Neural progenitor cell (in vitro differentiated cells): ENCODE data around the gene KRT78. TPM values are rescaled to one million over a fixed set of nuclear protein-coding genes. Genes with fewer than 3 reads are reported as not detected.

Experiments
- DNase-seq: peaks from one replicate; pipeline ENCODE4 v3.0.0-alpha.2; 2016; ENCODE audit warnings: low spot score
- H2AFZ ChIP-seq: fragments of 200-600 bp; sonication (generic); replicated peaks from 2 replicates; pipeline ENCODE4 v1.6.1; 2016; ENCODE audit warnings: antibody characterized with exemption
- H3F3A ChIP-seq: fragments of 200-600 bp; sonication (generic); 2 replicates; pipeline ENCODE4 v1.6.1; 2016; ENCODE audit warnings: antibody characterized with exemption, low read depth
- H3K27ac ChIP-seq: fragments of 200-600 bp; sonication (generic); 2 replicates; pipeline ENCODE4 v1.5.1; 2016; ENCODE audit warnings: mild to moderate bottlenecking
- H3K27me3 ChIP-seq: fragments of 200-600 bp; sonication (generic); 2 replicates; pipeline ENCODE4 v1.6.1; 2016; ENCODE audit warnings: mild to moderate bottlenecking, moderate library complexity
- H3K36me3 ChIP-seq: fragments of 200-600 bp; sonication (generic); 2 replicates; pipeline ENCODE4 v1.5.1; 2016
- H3K4me1 ChIP-seq: fragments of 200-600 bp; sonication (generic); 2 replicates; pipeline ENCODE4 v1.6.1; 2016; ENCODE audit warnings: mixed run types
- H3K4me2 ChIP-seq: fragments of 200-600 bp; sonication (generic); 2 replicates; pipeline ENCODE4 v1.6.1; 2016
- H3K4me3 ChIP-seq: fragments of 200-600 bp; sonication (generic); 2 replicates; pipeline ENCODE4 v1.5.1; 2016
- H3K79me2 ChIP-seq: fragments of 200-600 bp; sonication (generic); 2 replicates; pipeline ENCODE4 v1.6.1; 2016; ENCODE audit warnings: low read depth
- H3K9ac ChIP-seq: fragments of 200-600 bp; sonication (generic); 2 replicates; pipeline ENCODE4 v1.6.1; 2016
- H3K9me3 ChIP-seq: fragments of 200-600 bp; sonication (generic); 2 replicates; pipeline ENCODE4 v1.5.1; 2016; ENCODE audit warnings: low read depth
- H4K20me1 ChIP-seq: fragments of 200-600 bp; sonication (generic); 2 replicates; pipeline ENCODE4 v1.6.1; 2016; ENCODE audit warnings: low read depth
- H3K27ac Mint-ChIP-seq: 3 replicates; pipeline ENCODE4 v1.8.0; 2021; ENCODE audit warnings: mixed read lengths
- H3K27me3 Mint-ChIP-seq: 2 replicates; pipeline ENCODE4 v1.8.0; 2022; ENCODE audit warnings: low read depth, mild to moderate bottlenecking, inconsistent platforms, moderate library complexity, mixed read lengths; ENCODE audit not compliant: insufficient read depth
- H3K36me3 Mint-ChIP-seq: 3 replicates; pipeline ENCODE4 v1.8.0; 2021; ENCODE audit warnings: mixed read lengths
- H3K4me1 Mint-ChIP-seq: 3 replicates; pipeline ENCODE4 v1.8.0; 2021; ENCODE audit warnings: mixed read lengths
- H3K4me3 Mint-ChIP-seq: 3 replicates; pipeline ENCODE4 v1.8.0; 2021; ENCODE audit warnings: mild to moderate bottlenecking, moderate library complexity, mixed read lengths
- H3K9me3 Mint-ChIP-seq: 3 replicates; pipeline ENCODE4 v1.8.0; 2020; ENCODE audit warnings: mixed read lengths
- CTCF ChIP-seq: fragments of 200-600 bp; sonication (generic); IDR thresholded peaks from 2 replicates; pipeline ENCODE4 v1.5.1; 2017; ENCODE audit warnings: antibody characterized with exemption, mild to moderate bottlenecking
- EZH2 ChIP-seq: fragments of 200-600 bp; sonication (generic); IDR thresholded peaks from 2 replicates; pipeline ENCODE4 v1.6.1; 2017; ENCODE audit warnings: antibody characterized with exemption, mild to moderate bottlenecking, moderate library complexity
- EZH2phosphoT487 ChIP-seq: fragments of 200-600 bp; sonication (generic); IDR thresholded peaks from 2 replicates; pipeline ENCODE4 v1.6.1; 2017; ENCODE audit warnings: antibody characterized with exemption
- total RNA-seq: library from RNA; depleted of rRNA; stranded (reverse); fragments of >200 nt; gene quantifications from 2 replicates; pipeline ENCODE4 v1.2.3, GENCODE V29; 2015; ENCODE audit warnings: low replicate concordance

KRT78 gene
- total RNA-seq, 1 donor from 2014 or later = not detected

- Histone ChIP-seq H4K20me1 (no peaks in the 10 kb centered on the region), H3K27ac (no peak overlapping the region), H3K79me2 (no peaks in the 10 kb centered on the region), H3K27me3 (no peaks in the 10 kb centered on the region), H3K4me3 (no peak overlapping the region), H3K4me1 (peaks cover 15% of the 10 kb centered on the region), H3F3A (no peaks in the 10 kb centered on the region), H3K36me3 (no peaks in the 10 kb centered on the region), H3K9me3 (no peaks in the 10 kb centered on the region), H3K9ac (no peak overlapping the region), H2AFZ (no peak overlapping the region), H3K4me2 (no peak overlapping the region)
- H3K27me3 Mint-ChIP-seq = peaks cover 5% of the 10 kb centered on the region
- DNase-seq = no peak
- TF ChIP-seq EZH2phosphoT487 (no peak), CTCF (no peak), EZH2 (no peak)
- no peak overlapping the region for H3K4me3 Mint-ChIP-seq
- H3K9me3 Mint-ChIP-seq = no peaks in the 10 kb centered on the region
- H3K4me1 Mint-ChIP-seq = peaks cover 4% of the 10 kb centered on the region
- H3K27ac Mint-ChIP-seq = no peak overlapping the region
- no peaks in the 10 kb centered on the region for H3K36me3 Mint-ChIP-seq
These were observed 40.1 kb downstream of the KRT78 start for GRCh38 chr12:52808573-52809160.

- H3K9ac ChIP-seq = no peak overlapping the region
- H3K4me1 Mint-ChIP-seq = peaks cover 4% of the 10 kb centered on the region
- no peaks in the 10 kb centered on the region for H3K79me2 ChIP-seq
- no peak overlapping the region for H3K27ac ChIP-seq
- no peaks in the 10 kb centered on the region for H3K36me3 ChIP-seq
- no peaks in the 10 kb centered on the region for H4K20me1 ChIP-seq
- H3K9me3 Mint-ChIP-seq = no peaks in the 10 kb centered on the region
- H3K9me3 ChIP-seq = no peaks in the 10 kb centered on the region
- DNase-seq = no peak
- H2AFZ ChIP-seq = no peak overlapping the region
- no peak for TF ChIP-seq EZH2phosphoT487
- TF ChIP-seq CTCF = no peak
- TF ChIP-seq EZH2 = no peak
- H3K27me3 ChIP-seq = no peaks in the 10 kb centered on the region
- peaks cover 15% of the 10 kb centered on the region for H3K4me1 ChIP-seq
- peaks cover 5% of the 10 kb centered on the region for H3K27me3 Mint-ChIP-seq
- no peak overlapping the region for H3K27ac Mint-ChIP-seq
- no peaks in the 10 kb centered on the region for H3F3A ChIP-seq
- no peak overlapping the region for H3K4me3 ChIP-seq
- no peaks in the 10 kb centered on the region for H3K36me3 Mint-ChIP-seq
- no peak overlapping the region for H3K4me3 Mint-ChIP-seq
- H3K4me2 ChIP-seq = no peak overlapping the region
These were observed 41.0 kb downstream of the KRT78 start for GRCh38 chr12:52807544-52808470.

GRCh38 chr12:52806821-52807543 lies 41.8 kb downstream of the KRT78 start:
- no peak overlapping the region for H3K27ac ChIP-seq
- peaks cover 15% of the 10 kb centered on the region for H3K4me1 ChIP-seq
- H3K9ac ChIP-seq = no peak overlapping the region
- no peak overlapping the region for H2AFZ ChIP-seq
- Mint-ChIP-seq H3K4me3 (no peak overlapping the region), H3K36me3 (no peaks in the 10 kb centered on the region), H3K9me3 (no peaks in the 10 kb centered on the region), H3K27me3 (peaks cover 7% of the 10 kb centered on the region), H3K4me1 (peaks cover 4% of the 10 kb centered on the region), H3K27ac (no peak overlapping the region)
- H3K9me3 ChIP-seq = no peaks in the 10 kb centered on the region
- H4K20me1 ChIP-seq = no peaks in the 10 kb centered on the region
- no peaks in the 10 kb centered on the region for H3K27me3 ChIP-seq
- no peak overlapping the region for H3K4me2 ChIP-seq
- no peaks in the 10 kb centered on the region for H3K36me3 ChIP-seq
- H3K79me2 ChIP-seq = no peaks in the 10 kb centered on the region
- DNase-seq = peak; percentile 47
- TF ChIP-seq CTCF (no peak), EZH2 (no peak)
- no peaks in the 10 kb centered on the region for H3F3A ChIP-seq
- no peak overlapping the region for H3K4me3 ChIP-seq
